ENCODE data around the gene RABGAP1.

RABGAP1 gene

DNA sequence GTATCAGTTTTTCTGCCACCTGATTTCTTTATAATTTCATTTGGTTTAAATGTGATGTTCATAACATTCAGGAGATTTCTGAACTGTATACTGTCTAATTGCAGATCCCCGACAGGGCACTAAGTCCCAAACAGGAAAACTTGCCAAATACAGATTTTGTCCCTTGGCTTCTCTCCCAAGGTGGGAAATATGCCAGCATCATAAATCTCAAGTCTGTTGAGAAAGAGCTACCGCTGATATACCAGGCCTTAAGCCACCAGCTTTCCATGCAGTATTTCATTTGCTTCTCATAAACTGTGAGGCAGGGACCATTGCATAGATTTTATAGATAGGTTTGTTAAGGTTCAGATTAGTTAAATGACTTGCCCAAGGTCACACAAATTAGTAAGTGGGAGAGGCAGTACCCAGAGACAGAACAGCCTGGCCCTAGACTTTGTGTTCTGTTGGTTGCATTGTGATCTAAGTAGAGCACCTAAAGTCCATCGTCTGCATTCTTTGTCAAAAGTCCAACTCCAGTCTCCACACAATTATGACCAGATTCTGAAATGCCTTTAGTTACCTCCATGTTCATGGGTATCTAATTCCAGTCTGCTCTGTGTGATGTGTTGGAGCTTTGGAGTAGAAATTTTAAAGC is 108.9 kb downstream of the RABGAP1 start:
- FAIRE-seq (no peak), DNase-seq (ENCODE audit: insufficient read length, low spot score) (no peak)

DNA sequence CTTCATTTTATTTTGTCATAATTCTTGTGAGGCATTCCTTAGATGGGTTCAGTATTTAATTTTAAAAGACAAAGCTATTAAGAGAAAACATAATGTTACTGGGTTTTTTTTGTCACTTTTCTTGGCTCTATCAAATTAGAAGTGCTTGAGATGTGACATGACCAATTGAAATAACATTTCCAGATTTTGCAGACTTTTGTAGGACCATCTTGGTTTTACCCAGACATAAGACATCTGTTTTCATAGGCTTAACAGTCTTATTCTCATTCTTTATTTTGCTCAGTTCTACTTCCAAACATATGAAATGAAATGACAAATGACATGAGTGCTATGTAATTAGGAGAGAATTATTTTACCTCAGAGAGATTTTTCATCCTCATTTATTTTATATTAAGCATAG is 112.2 kb downstream of the RABGAP1 start:
- TF ChIP-seq POU2F2 (IDR thresholded peaks at IDR 0.05; ENCODE audit: low read depth, low read length) (no peak), PAX5 (IDR thresholded peaks at IDR 0.05; ENCODE audit: insufficient read depth, low read length, severe bottlenecking) (no peak), POLR2AphosphoS5 (IDR thresholded peaks at IDR 0.05; ENCODE audit: low read depth, low read length) (no peak), POLR2A (IDR thresholded peaks at IDR 0.05; ENCODE audit: low read depth, low read length) (no peak), SPI1 (IDR thresholded peaks at IDR 0.05; ENCODE audit: low read depth, low read length) (no peak), TAF1 (IDR thresholded peaks at IDR 0.05; ENCODE audit: low read depth, low read length) (no peak)
- DNase-seq (ENCODE audit: insufficient read length, low spot score) (no peak), FAIRE-seq (no peak)

More for the DNA sequence above, 108.9 kb downstream of the RABGAP1 start:
- TF ChIP-seq POU2F2 (IDR thresholded peaks at IDR 0.05; ENCODE audit: low read depth, low read length), result no peak
- no peak for TF ChIP-seq TAF1 (IDR thresholded peaks at IDR 0.05; ENCODE audit: low read depth, low read length)
- TF ChIP-seq PAX5 (IDR thresholded peaks at IDR 0.05; ENCODE audit: insufficient read depth, low read length, severe bottlenecking), result no peak

DNA sequence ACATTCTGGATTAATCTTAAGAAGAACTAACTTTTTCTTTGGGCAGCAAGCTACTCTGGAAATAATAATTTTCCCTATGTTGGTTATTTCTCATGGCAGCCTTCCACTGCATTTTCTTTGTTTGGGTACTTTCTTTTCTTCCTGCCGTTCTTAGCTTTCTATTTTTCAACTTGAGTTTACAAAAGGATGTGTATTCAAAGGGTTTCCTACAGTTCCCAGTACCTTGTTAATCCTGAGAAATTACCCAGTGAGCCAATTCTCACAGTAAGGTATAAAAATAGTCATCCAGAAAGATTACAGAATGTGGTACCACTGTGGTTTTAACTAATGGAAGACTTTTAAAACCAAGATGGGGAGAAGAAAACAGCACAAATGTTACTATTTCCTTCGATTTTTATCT is 112.9 kb downstream of the RABGAP1 start:
- no peak for FAIRE-seq
- no peak for DNase-seq (ENCODE audit: insufficient read length, low spot score)
- TF ChIP-seq POU2F2 (IDR thresholded peaks at IDR 0.05; ENCODE audit: low read depth, low read length), result no peak
- TF ChIP-seq TAF1 (IDR thresholded peaks at IDR 0.05; ENCODE audit: low read depth, low read length), result no peak
- TF ChIP-seq SPI1 (IDR thresholded peaks at IDR 0.05; ENCODE audit: low read depth, low read length), result no peak
- TF ChIP-seq POLR2AphosphoS5 (IDR thresholded peaks at IDR 0.05; ENCODE audit: low read depth, low read length), result no peak
- no peak for TF ChIP-seq POLR2A (IDR thresholded peaks at IDR 0.05; ENCODE audit: low read depth, low read length)
- no peak for TF ChIP-seq PAX5 (IDR thresholded peaks at IDR 0.05; ENCODE audit: insufficient read depth, low read length, severe bottlenecking)

DNA sequence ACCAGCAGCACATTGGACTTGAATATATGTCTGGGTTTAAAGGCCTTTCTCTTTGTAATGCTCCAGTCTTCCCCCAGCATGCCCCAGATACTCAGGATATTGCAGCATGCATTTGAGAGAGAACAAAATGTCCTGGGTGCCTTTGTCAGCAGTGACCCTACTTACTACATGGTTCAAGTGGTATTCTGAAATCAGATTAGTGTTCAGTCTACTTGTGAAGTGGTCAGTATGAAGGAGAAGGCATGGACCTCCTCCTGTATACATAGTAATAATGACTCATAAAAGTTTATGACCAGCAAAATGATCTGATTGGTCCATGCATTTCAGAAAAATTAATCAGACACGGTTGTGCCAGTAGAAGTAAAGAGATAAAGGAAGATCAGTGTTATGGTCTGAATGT is 118.0 kb downstream of the RABGAP1 start:
- FAIRE-seq, result no peak
- no peak for TF ChIP-seq POLR2A (IDR thresholded peaks at IDR 0.05; ENCODE audit: low read depth, low read length)
- TF ChIP-seq TAF1 (IDR thresholded peaks at IDR 0.05; ENCODE audit: low read depth, low read length), result no peak
- no peak for TF ChIP-seq POU2F2 (IDR thresholded peaks at IDR 0.05; ENCODE audit: low read depth, low read length)
- no peak for TF ChIP-seq POLR2AphosphoS5 (IDR thresholded peaks at IDR 0.05; ENCODE audit: low read depth, low read length)
- TF ChIP-seq PAX5 (IDR thresholded peaks at IDR 0.05; ENCODE audit: insufficient read depth, low read length, severe bottlenecking), result no peak
- no peak for TF ChIP-seq SPI1 (IDR thresholded peaks at IDR 0.05; ENCODE audit: low read depth, low read length)

DNA sequence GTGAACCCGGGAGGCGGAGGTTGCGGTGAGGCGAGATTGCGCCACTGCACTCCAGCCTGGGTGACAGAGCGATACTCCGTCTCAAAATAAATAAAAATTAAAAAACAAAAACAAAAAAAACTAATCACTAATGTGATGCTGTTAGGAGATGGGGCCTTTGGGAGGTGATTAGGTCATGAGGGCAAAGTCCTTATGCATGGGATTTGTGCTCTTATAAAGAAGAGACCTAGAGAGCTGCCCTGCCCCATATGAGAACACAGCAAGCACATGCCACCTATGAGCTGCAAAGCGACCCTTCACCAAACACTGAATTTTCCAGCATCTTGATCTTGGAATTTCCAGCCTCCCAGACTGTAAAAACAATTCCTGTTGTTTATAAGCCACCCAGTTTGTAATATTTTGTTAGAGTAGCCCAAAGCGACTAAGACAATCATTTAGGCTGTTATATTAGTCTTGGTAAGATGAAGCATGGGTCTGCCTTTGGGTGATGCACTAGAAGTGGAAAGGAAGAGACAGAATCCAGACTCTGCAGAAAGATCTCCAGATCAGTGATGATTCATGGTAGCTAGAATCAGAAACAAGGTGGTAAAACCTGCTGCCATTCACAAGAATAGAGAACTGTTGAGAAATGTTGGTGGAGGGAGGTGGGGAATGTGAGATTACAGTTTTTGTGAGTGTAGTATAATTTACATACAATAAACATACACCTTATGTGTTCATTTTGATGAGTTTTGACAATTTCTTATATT is 118.8 kb downstream of the RABGAP1 start:
- DNase-seq (ENCODE audit: insufficient read length, low spot score), result no peak
- TF ChIP-seq POLR2AphosphoS5 (IDR thresholded peaks at IDR 0.05; ENCODE audit: low read depth, low read length) (no peak), POLR2A (IDR thresholded peaks at IDR 0.05; ENCODE audit: low read depth, low read length) (no peak), PAX5 (IDR thresholded peaks at IDR 0.05; ENCODE audit: insufficient read depth, low read length, severe bottlenecking) (no peak), TAF1 (IDR thresholded peaks at IDR 0.05; ENCODE audit: low read depth, low read length) (no peak), POU2F2 (IDR thresholded peaks at IDR 0.05; ENCODE audit: low read depth, low read length) (no peak), SPI1 (IDR thresholded peaks at IDR 0.05; ENCODE audit: low read depth, low read length) (no peak)
- FAIRE-seq, result no peak

More for the DNA sequence above, 118.0 kb downstream of the RABGAP1 start:
- DNase-seq (ENCODE audit: insufficient read length, low spot score), result no peak

DNA sequence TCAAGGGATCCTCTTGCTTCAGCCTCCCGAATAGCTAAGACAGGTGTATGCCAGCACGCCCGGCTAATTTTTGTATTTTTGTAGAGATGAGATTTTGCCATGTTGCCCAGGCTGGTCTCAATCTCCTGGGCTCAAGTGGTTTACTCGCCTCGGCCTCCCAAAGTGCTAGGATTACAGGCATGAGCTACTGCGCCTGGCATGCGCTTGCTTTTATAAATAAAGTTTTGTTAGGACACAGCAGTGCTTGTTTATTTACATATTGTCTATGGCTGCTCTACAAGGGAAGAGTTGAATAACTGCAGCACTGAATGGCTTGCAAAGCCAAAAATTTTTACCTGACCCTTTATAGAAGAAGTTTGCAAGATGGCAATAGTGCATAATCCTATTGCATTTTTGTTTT is 120.4 kb downstream of the RABGAP1 start:
- FAIRE-seq (no peak), DNase-seq (ENCODE audit: insufficient read length, low spot score) (no peak)
- no peak for TF ChIP-seq POU2F2 (IDR thresholded peaks at IDR 0.05; ENCODE audit: low read depth, low read length)
- no peak for TF ChIP-seq TAF1 (IDR thresholded peaks at IDR 0.05; ENCODE audit: low read depth, low read length)
- TF ChIP-seq POLR2AphosphoS5 (IDR thresholded peaks at IDR 0.05; ENCODE audit: low read depth, low read length), result no peak
- TF ChIP-seq PAX5 (IDR thresholded peaks at IDR 0.05; ENCODE audit: insufficient read depth, low read length, severe bottlenecking), result no peak
- no peak for TF ChIP-seq SPI1 (IDR thresholded peaks at IDR 0.05; ENCODE audit: low read depth, low read length)
- no peak for TF ChIP-seq POLR2A (IDR thresholded peaks at IDR 0.05; ENCODE audit: low read depth, low read length)

DNA sequence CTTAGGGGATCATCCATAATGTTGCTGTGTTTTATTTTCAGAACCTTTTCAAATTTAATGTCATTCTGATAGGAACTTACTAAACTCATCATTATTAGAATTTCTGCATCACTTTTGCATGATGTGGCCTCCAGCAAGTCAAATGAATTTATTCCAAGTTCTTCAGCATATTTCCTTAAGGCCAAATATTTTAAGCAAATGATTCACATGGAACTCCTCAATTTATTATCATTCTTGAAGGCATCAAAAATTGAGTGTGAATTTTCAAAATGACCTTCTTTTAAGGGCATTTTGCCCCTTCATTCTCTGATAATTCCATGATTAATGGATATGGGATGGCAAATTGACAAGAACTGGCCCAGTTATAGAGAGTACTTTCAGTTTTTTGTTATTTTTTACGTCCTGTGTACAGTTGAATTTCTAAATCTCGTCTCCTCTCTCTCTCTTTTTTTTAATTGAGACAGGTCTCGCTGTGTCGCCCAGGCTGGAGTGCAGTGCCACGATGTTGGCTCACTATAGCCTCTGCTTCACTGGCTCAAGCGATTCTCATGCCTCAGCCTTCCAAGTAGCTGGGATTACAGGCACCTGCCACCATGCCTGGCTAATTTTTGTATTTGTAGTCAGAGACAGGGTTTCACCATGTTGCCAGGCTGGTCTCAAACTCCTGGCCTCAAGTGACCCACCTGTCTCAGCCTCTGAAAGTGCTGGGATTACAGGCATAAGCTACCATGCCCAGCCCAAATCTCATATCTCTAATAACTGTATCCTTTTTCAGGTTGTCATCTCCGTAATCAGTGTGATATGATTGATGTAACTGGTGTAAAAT is 121.7 kb downstream of the RABGAP1 start:
- DNase-seq (ENCODE audit: insufficient read length, low spot score), result no peak
- TF ChIP-seq POLR2AphosphoS5 (IDR thresholded peaks at IDR 0.05; ENCODE audit: low read depth, low read length), result no peak
- TF ChIP-seq SPI1 (IDR thresholded peaks at IDR 0.05; ENCODE audit: low read depth, low read length), result no peak
- no peak for TF ChIP-seq PAX5 (IDR thresholded peaks at IDR 0.05; ENCODE audit: insufficient read depth, low read length, severe bottlenecking)
- no peak for FAIRE-seq

DNA sequence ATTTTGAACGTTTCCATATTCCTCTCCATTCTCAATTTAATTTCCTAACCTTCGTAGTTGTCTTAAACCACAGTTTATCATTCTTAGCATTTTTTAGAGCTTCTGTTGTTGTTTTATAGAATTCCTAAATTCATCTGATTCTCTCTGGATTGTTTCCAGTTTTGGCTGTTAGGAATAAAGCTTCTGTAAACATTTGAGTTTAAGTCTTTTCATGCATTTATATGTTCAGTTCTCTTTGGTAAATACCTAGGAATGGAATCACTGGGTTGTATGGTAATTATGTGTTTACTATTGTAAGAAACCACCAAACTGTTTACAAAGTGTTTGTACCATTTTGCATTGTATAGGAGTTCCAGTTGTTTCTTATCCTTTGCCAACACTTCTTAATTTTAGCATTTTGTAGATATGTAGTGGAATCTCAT is 122.4 kb downstream of the RABGAP1 start:
- FAIRE-seq (no peak), DNase-seq (ENCODE audit: insufficient read length, low spot score) (no peak)
- TF ChIP-seq POU2F2 (IDR thresholded peaks at IDR 0.05; ENCODE audit: low read depth, low read length) (no peak), POLR2AphosphoS5 (IDR thresholded peaks at IDR 0.05; ENCODE audit: low read depth, low read length) (no peak), SPI1 (IDR thresholded peaks at IDR 0.05; ENCODE audit: low read depth, low read length) (no peak), PAX5 (IDR thresholded peaks at IDR 0.05; ENCODE audit: insufficient read depth, low read length, severe bottlenecking) (no peak), POLR2A (IDR thresholded peaks at IDR 0.05; ENCODE audit: low read depth, low read length) (no peak), TAF1 (IDR thresholded peaks at IDR 0.05; ENCODE audit: low read depth, low read length) (no peak)

DNA sequence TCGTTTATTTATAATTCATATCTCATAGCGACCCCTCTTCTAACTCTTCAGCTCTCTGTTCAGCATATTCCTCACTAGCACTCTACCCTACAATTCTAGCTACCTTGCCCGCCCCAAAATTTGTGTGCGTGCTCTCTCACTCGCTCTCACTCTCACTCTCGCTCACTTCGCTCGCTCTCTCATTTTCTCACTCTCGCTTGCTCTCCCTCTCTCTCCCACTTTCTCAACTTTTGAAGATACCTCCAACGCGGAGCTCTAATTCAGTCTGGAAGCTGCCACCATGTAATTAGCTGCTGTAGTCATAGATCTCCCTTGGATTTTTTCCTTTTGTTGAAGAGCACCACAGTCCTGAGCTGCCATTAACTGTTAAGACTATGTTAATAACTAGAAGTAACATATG is 123.1 kb downstream of the RABGAP1 start:
- TF ChIP-seq TAF1 (IDR thresholded peaks at IDR 0.05; ENCODE audit: low read depth, low read length) (no peak), SPI1 (IDR thresholded peaks at IDR 0.05; ENCODE audit: low read depth, low read length) (no peak), POLR2A (IDR thresholded peaks at IDR 0.05; ENCODE audit: low read depth, low read length) (no peak), PAX5 (IDR thresholded peaks at IDR 0.05; ENCODE audit: insufficient read depth, low read length, severe bottlenecking) (no peak), POLR2AphosphoS5 (IDR thresholded peaks at IDR 0.05; ENCODE audit: low read depth, low read length) (no peak), POU2F2 (IDR thresholded peaks at IDR 0.05; ENCODE audit: low read depth, low read length) (no peak)
- FAIRE-seq (no peak), DNase-seq (ENCODE audit: insufficient read length, low spot score) (no peak)

All from GM12891 (cell line).